ENCODE measurements around the gene YJU2. TPM values are rescaled to one million over a fixed set of nuclear protein-coding genes. Genes with fewer than 3 reads are reported as not detected.
"Not testable (repeated sequence)": the region's sequence is repeated elsewhere in the genome, so short reads cannot be mapped to it uniquely, and the experiment has no call there.

The YJU2 gene
- total RNA-seq, 1 experiment from 2014 or later = 26.9 TPM

- Histone ChIP-seq H4K20me1 (ENCODE audit: insufficient read depth) (no peaks in the 10 kb centered on the region), H3K9ac (ENCODE audit: low read length) (no peak within 1 kb of the TSS), H2AFZ (ENCODE audit: low read depth, low read length, poor library complexity, severe bottlenecking) (no peak within 1 kb of the TSS), H3K4me3 (replicated peaks in 1 of 2; ENCODE audit: low read depth in 1 of 2, low read length in 2 of 2) (no peak within 1 kb of the TSS), H3K4me1 (ENCODE audit: control insufficient read depth in 1 of 2, insufficient read depth in 2 of 2, low read length in 2 of 2) (peaks cover 7 to 25% of the 10 kb centered on the region in 2 experiments; a peak in 3 of 4 replicates), H3K36me3 (ENCODE audit: control insufficient read depth in 1 of 2, insufficient read depth in 2 of 2, low read length in 2 of 2) (no peaks in the 10 kb centered on the region), H3K4me2 (ENCODE audit: low read length) (peak within 1 kb of the TSS; percentile 50), H3K27me3 (ENCODE audit: insufficient read depth, low read length) (no peaks in the 10 kb centered on the region), H3K27ac (ENCODE audit: low read depth, low read length) (no peak within 1 kb of the TSS), H3K9me2 (ENCODE audit: insufficient read depth) (no peaks in the 10 kb centered on the region), H3K9me3 (ENCODE audit: control insufficient read depth in 1 of 2, insufficient read depth in 1 of 2, low read depth in 1 of 2, low read length in 2 of 2) (no peaks in the 10 kb centered on the region), H3K79me2 (ENCODE audit: insufficient read depth, low read length) (no peaks in the 10 kb centered on the region)
- DNase-seq (ENCODE audit: low read depth, low spot score) (no peak), ATAC-seq (peak; percentile 30)
- ChIA-PET CTCF (no interaction called here), POLR2A (no interaction called here), RAD21 (ENCODE audit: low non-redundant PET in 1 of 2, low total read pairs in 2 of 2, uncharacterized antibody in 2 of 2, unreplicated experiment in 2 of 2) (no interaction called here)
- intact Hi-C loops (cut with micrococcal nuclease) = no loop called here
- BruUV-seq (replicated peaks) = no TSS peak
- no peak for TF ChIP-seq EZH2 (IDR thresholded peaks at IDR 0.05)
- no peak for TF ChIP-seq REST (IDR thresholded peaks at IDR 0.05; ENCODE audit: low read depth)
- no peak for TF ChIP-seq FOSL1 (IDR thresholded peaks at IDR 0.05; ENCODE audit: low read depth)
- TF ChIP-seq YY1 (IDR thresholded peaks at IDR 0.05; ENCODE audit: extremely low read depth, insufficient replicate concordance, low read depth, low read length) = no peak
- no peak for TF ChIP-seq SRF (IDR thresholded peaks at IDR 0.05; ENCODE audit: low read depth)
- TF ChIP-seq SIN3A (IDR thresholded peaks at IDR 0.05; ENCODE audit: low read depth) = no peak
- TF ChIP-seq CEBPB (IDR thresholded peaks at IDR 0.05; ENCODE audit: low read depth) = no peak
- no peak for TF ChIP-seq ZNF274 (IDR thresholded peaks at IDR 0.05; ENCODE audit: low read depth, low read length)
- TF ChIP-seq ATF3 (IDR thresholded peaks at IDR 0.05) = no peak
- TF ChIP-seq EZH2phosphoT487 (IDR thresholded peaks at IDR 0.05; ENCODE audit: borderline replicate concordance) = no peak
- no peak for TF ChIP-seq POLR2A (IDR thresholded peaks at IDR 0.05; ENCODE audit: borderline replicate concordance, extremely low read depth, insufficient read depth, insufficient read length)
- TF ChIP-seq ELF1 (IDR thresholded peaks at IDR 0.05; ENCODE audit: borderline replicate concordance, low read depth) = no peak
- TF ChIP-seq RAD21 (IDR thresholded peaks at IDR 0.05; ENCODE audit: low read depth) = no peak
- no peak for TF ChIP-seq MAX (IDR thresholded peaks at IDR 0.05)
- TF ChIP-seq TCF7L2 (IDR thresholded peaks at IDR 0.05; ENCODE audit: borderline replicate concordance, extremely low read depth, insufficient read depth, insufficient read length) = no peak
- TF ChIP-seq EGR1 (IDR thresholded peaks at IDR 0.05; ENCODE audit: low read depth) = no peak
- TF ChIP-seq POLR2AphosphoS5 (IDR thresholded peaks at IDR 0.05; ENCODE audit: low read depth, low read length) = no peak
Measured at GRCh38 chr19:4229179-4229931, 17.5 kb upstream of the YJU2 start, which contains the start of gene EBI3. TSS of gene EBI3 (plus strand) at chr19:4229523. CDS start at chr19:4229551, 28 bp downstream.

- H3K36me3 ChIP-seq (ENCODE audit: control insufficient read depth in 1 of 2, insufficient read depth in 2 of 2, low read length in 2 of 2); ATAC-seq; RAD21 ChIA-PET (ENCODE audit: low non-redundant PET in 1 of 2, low total read pairs in 2 of 2, uncharacterized antibody in 2 of 2, unreplicated experiment in 2 of 2); DNase-seq (ENCODE audit: low read depth, low spot score); H3K79me2 ChIP-seq (ENCODE audit: insufficient read depth, low read length); BruUV-seq (replicated peaks); intact Hi-C loops (cut with micrococcal nuclease); H3K4me3 ChIP-seq (replicated peaks in 1 of 2; ENCODE audit: low read depth in 1 of 2, low read length in 2 of 2); H2AFZ ChIP-seq (ENCODE audit: low read depth, low read length, poor library complexity, severe bottlenecking); CTCF ChIA-PET; H3K4me2 ChIP-seq (ENCODE audit: low read length); H3K9me3 ChIP-seq (ENCODE audit: control insufficient read depth in 1 of 2, insufficient read depth in 1 of 2, low read depth in 1 of 2, low read length in 2 of 2); H3K27me3 ChIP-seq (ENCODE audit: insufficient read depth, low read length); H3K27ac ChIP-seq (ENCODE audit: low read depth, low read length); H4K20me1 ChIP-seq (ENCODE audit: insufficient read depth); H3K9ac ChIP-seq (ENCODE audit: low read length); POLR2A ChIA-PET; H3K9me2 ChIP-seq (ENCODE audit: insufficient read depth): not testable (repeated sequence)
- H3K4me1 ChIP-seq (ENCODE audit: control insufficient read depth in 1 of 2, insufficient read depth in 2 of 2, low read length in 2 of 2) = peaks cover 7 to 25% of the 10 kb centered on the region in 2 experiments; a peak in 3 of 4 replicates
Measured at GRCh38 chr19:4230237-4230636, 16.6 kb upstream of the YJU2 start.
